Neural cell (in vitro differentiated cells): ENCODE measurements around the gene TLL1. TPM values are rescaled to one million over a fixed set of nuclear protein-coding genes. Genes with fewer than 3 reads are reported as not detected.

Source experiments
- H2AFZ ChIP-seq: fragments of 200-600, 300-800 bp; sonication (generic), shearing (Covaris generic); 2 replicates; pipeline ENCODE4 v1.6.0; 2014; ENCODE audit warnings: low read depth, mild to moderate bottlenecking, antibody characterized with exemption, low read length, moderate library complexity
- H3F3A ChIP-seq: fragments of 200-600 bp; shearing (Covaris generic); 2 replicates; pipeline ENCODE4 v1.6.1; 2016; ENCODE audit warnings: mild to moderate bottlenecking, moderate library complexity, mixed read lengths, antibody characterized with exemption, low read length; ENCODE audit not compliant: insufficient read depth, poor library complexity, severe bottlenecking
- H3K27ac ChIP-seq: fragments of 200-600, 300-800 bp; sonication (generic), shearing (Covaris generic); 2 replicates; pipeline ENCODE4 v1.5.1; 2014; ENCODE audit warnings: mild to moderate bottlenecking, low read length, moderate library complexity
- H3K27me3 ChIP-seq: fragments of 300-800, 200-600 bp; sonication (generic), shearing (Covaris generic); 2 replicates; pipeline ENCODE4 v1.6.0; 2014; ENCODE audit warnings: mild to moderate bottlenecking, low read depth, low read length, moderate library complexity; ENCODE audit not compliant: insufficient read depth
- H3K36me3 ChIP-seq: fragments of 300-800, 200-600 bp; sonication (generic), shearing (Covaris generic); 2 replicates; pipeline ENCODE4 v1.5.1; 2014; ENCODE audit warnings: mild to moderate bottlenecking, antibody characterized with exemption, low read length, moderate library complexity; ENCODE audit not compliant: insufficient read depth
- H3K4me2 ChIP-seq: fragments of 300-800, 200-600 bp; sonication (generic), shearing (Covaris generic); 2 replicates; pipeline ENCODE4 v1.6.0; 2014; ENCODE audit warnings: mild to moderate bottlenecking, low read length
- H3K4me3 ChIP-seq: fragments of 300-800, 200-600 bp; sonication (generic), shearing (Covaris generic); 2 replicates; pipeline ENCODE4 v1.5.1; 2014; ENCODE audit warnings: mild to moderate bottlenecking, low read length, moderate library complexity
- H3K79me2 ChIP-seq: fragments of 200-600 bp; shearing (Covaris generic); replicated peaks from 2 replicates; pipeline ENCODE4 v1.6.0; 2014; ENCODE audit warnings: mild to moderate bottlenecking, low read length, moderate library complexity; ENCODE audit not compliant: insufficient read depth
- H3K9ac ChIP-seq: fragments of 300-800, 200-600 bp; sonication (generic), shearing (Covaris generic); 2 replicates; pipeline ENCODE4 v1.6.1; 2016; ENCODE audit warnings: mild to moderate bottlenecking, low read length, mixed read lengths
- H3K9me2 ChIP-seq: fragments of 200-600 bp; shearing (Covaris generic); 2 replicates; pipeline ENCODE4 v1.6.1; 2016; ENCODE audit warnings: mild to moderate bottlenecking, low read length, mixed read lengths; ENCODE audit not compliant: insufficient read depth
- H3K9me3 ChIP-seq: fragments of 200-600, 300-800 bp; sonication (generic), shearing (Covaris generic); 2 replicates; pipeline ENCODE4 v1.6.1; 2016; ENCODE audit warnings: mild to moderate bottlenecking, mixed run types, low read length, moderate library complexity, mixed read lengths
- H4K20me1 ChIP-seq: fragments of 200-600 bp; shearing (Covaris generic); 2 replicates; pipeline ENCODE4 v1.6.1; 2016; ENCODE audit warnings: mild to moderate bottlenecking, mixed run types; ENCODE audit not compliant: insufficient read depth
- EP300 ChIP-seq: fragments of 450-650 bp; conservative IDR thresholded peaks from 2 replicates; pipeline ENCODE4 v1.6.1; 2014; ENCODE audit warnings: antibody characterized with exemption, mild to moderate bottlenecking, moderate library complexity; ENCODE audit not compliant: poor library complexity, severe bottlenecking
- EZH2 ChIP-seq: fragments of 200-600, 300-800 bp; shearing (Covaris generic), sonication (generic); IDR thresholded peaks from 2 replicates; pipeline ENCODE4 v1.6.1; 2014; ENCODE audit warnings: antibody characterized with exemption, low read length, borderline replicate concordance, mild to moderate bottlenecking; ENCODE audit not compliant: insufficient read depth, poor library complexity, severe bottlenecking
- MXI1 ChIP-seq: fragments of 450-650 bp; conservative IDR thresholded peaks from 2 replicates; pipeline ENCODE4 v1.6.1; 2014; ENCODE audit warnings: antibody characterized with exemption, mild to moderate bottlenecking; ENCODE audit not compliant: poor library complexity, severe bottlenecking
- RAD21 ChIP-seq: fragments of 450-650 bp; conservative IDR thresholded peaks from 2 replicates; pipeline ENCODE4 v1.6.1; 2014; ENCODE audit warnings: antibody characterized with exemption, mild to moderate bottlenecking, moderate library complexity
- SMC3 ChIP-seq: fragments of 450-650 bp; conservative IDR thresholded peaks from 2 replicates; pipeline ENCODE4 v1.6.1; 2014; ENCODE audit warnings: antibody characterized with exemption, mild to moderate bottlenecking, moderate library complexity; ENCODE audit not compliant: poor library complexity
- TAF1 ChIP-seq: IDR thresholded peaks from 2 replicates; pipeline ENCODE4 v1.6.1; 2012; ENCODE audit warnings: low read depth
- polyA plus RNA-seq: library from polyadenylated mRNA; depleted of rRNA; stranded (reverse); fragments of >200 nt; gene quantifications from 2 replicates; pipeline ENCODE4 v1.2.3, GENCODE V29; 2014
- TF ChIP-seq, protein P1 (sequence below): IDR thresholded peaks from 2 replicates; pipeline ENCODE4 v1.6.1; 2012; ENCODE audit warnings: borderline replicate concordance

TLL1 gene
- polyA plus RNA-seq, 1 donor from 2014 or later: not detected

- Histone ChIP-seq H3K9me2 (no peaks in the 10 kb centered on the region), H3F3A (no peaks in the 10 kb centered on the region), H3K9ac (no peak overlapping the region), H3K27ac (no peak overlapping the region), H3K9me3 (no peaks in the 10 kb centered on the region), H3K36me3 (no peaks in the 10 kb centered on the region), H3K4me3 (no peak overlapping the region), H4K20me1 (no peaks in the 10 kb centered on the region), H3K79me2 (no peaks in the 10 kb centered on the region), H2AFZ (no peak overlapping the region), H3K27me3 (no peaks in the 10 kb centered on the region), H3K4me2 (no peak overlapping the region)
- TF ChIP-seq RAD21 (no peak), TAF1 (no peak), MXI1 (no peak)
- TF ChIP-seq, protein P1, sequence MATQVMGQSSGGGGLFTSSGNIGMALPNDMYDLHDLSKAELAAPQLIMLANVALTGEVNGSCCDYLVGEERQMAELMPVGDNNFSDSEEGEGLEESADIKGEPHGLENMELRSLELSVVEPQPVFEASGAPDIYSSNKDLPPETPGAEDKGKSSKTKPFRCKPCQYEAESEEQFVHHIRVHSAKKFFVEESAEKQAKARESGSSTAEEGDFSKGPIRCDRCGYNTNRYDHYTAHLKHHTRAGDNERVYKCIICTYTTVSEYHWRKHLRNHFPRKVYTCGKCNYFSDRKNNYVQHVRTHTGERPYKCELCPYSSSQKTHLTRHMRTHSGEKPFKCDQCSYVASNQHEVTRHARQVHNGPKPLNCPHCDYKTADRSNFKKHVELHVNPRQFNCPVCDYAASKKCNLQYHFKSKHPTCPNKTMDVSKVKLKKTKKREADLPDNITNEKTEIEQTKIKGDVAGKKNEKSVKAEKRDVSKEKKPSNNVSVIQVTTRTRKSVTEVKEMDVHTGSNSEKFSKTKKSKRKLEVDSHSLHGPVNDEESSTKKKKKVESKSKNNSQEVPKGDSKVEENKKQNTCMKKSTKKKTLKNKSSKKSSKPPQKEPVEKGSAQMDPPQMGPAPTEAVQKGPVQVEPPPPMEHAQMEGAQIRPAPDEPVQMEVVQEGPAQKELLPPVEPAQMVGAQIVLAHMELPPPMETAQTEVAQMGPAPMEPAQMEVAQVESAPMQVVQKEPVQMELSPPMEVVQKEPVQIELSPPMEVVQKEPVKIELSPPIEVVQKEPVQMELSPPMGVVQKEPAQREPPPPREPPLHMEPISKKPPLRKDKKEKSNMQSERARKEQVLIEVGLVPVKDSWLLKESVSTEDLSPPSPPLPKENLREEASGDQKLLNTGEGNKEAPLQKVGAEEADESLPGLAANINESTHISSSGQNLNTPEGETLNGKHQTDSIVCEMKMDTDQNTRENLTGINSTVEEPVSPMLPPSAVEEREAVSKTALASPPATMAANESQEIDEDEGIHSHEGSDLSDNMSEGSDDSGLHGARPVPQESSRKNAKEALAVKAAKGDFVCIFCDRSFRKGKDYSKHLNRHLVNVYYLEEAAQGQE: no peak
Observed at GRCh38 chr4:165966833-165967232, 93.8 kb downstream of the TLL1 start.

DNA sequence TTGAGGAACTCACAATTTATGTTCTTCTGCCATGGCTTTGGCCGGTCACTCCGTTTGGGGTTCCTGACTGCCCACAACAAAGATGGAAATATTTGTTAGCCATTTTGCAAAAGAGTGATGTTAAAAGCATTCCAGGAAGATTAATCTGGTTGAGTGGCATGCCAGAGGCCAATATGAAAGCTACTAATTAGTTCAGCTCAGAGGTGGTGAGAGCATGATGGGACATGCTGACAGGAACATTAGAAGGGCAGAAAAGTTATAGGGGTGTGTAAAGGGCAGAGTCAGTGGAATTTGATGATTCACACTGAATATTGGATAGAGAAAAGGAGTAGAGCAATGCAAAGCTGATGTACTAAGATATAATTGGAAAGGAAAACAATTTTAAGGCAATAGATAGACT is 94.4 kb downstream of the TLL1 start:
- no peaks in the 10 kb centered on the region for H3F3A ChIP-seq
- no peaks in the 10 kb centered on the region for H3K36me3 ChIP-seq
- H3K9ac ChIP-seq: no peak overlapping the region
- no peaks in the 10 kb centered on the region for H3K9me2 ChIP-seq
- H3K4me3 ChIP-seq: no peak overlapping the region
- no peak overlapping the region for H3K27ac ChIP-seq
- no peak for TF ChIP-seq EZH2
- TF ChIP-seq SMC3: no peak
- TF ChIP-seq EP300: no peak
- TF ChIP-seq RAD21: no peak
- TF ChIP-seq, protein P1: no peak
- no peak for TF ChIP-seq MXI1
- no peak for TF ChIP-seq TAF1
- H3K4me2 ChIP-seq: no peak overlapping the region
- H3K9me3 ChIP-seq: no peaks in the 10 kb centered on the region
- H3K27me3 ChIP-seq: no peaks in the 10 kb centered on the region
- no peaks in the 10 kb centered on the region for H4K20me1 ChIP-seq
- H3K79me2 ChIP-seq: no peaks in the 10 kb centered on the region
- no peak overlapping the region for H2AFZ ChIP-seq
